T-cell (primary cell): ENCODE data around the gene FLYWCH1. TPM values are rescaled to one million over a fixed set of nuclear protein-coding genes. Genes with fewer than 3 reads are reported as not detected.
A peak's percentile ranks its signal among the peaks of the same experiment; 100 is the strongest.

Experiments used
- ATAC-seq, 4 experiments: fragments of 200-7000 bp in 3 of 4; fragments of 150-1000 bp in 1 of 4; cut with Tn5 transposase; replicated peaks in 1 of 4; 1 replicate in 3 of 4; 2 replicates in 1 of 4; pipeline ENCODE4 v1.10.0; 2021; ENCODE audit warnings: moderate library complexity in 3 of 4, mild to moderate bottlenecking in 2 of 4, moderate number of reproducible peaks in 1 of 4
- CTCF ChIA-PET, 2 donors: fragments of 300-600 bp; sonication (Branson Sonifier 250); formaldehyde crosslinking; loops; one replicate each; lab custom pipeline; 2022; ENCODE audit warnings: antibody characterized with exemption in 2 of 2; lab: Charles Lee
- POLR2A ChIA-PET, 2 donors: fragments of 300-600 bp; sonication (Branson Sonifier 250); formaldehyde crosslinking; loops; one replicate each; lab custom pipeline; 2022; ENCODE audit warnings: antibody characterized with exemption in 2 of 2; lab: Charles Lee
- DNase-seq, 35 experiments: peaks; one replicate each; pipeline versions ENCODE4 v3.0.0 to v3.0.0-alpha.2; 2013 to 2023
- H3K27ac ChIP-seq: one replicate; pipeline ENCODE4 v1.5.1; 2013; ENCODE audit warnings: low read length
- H3K27me3 ChIP-seq, 2 experiments: replicated peaks in 1 of 2; 1 replicate in 1 of 2; 2 replicates in 1 of 2; pipeline versions ENCODE4 v1.6.1 to v1.7.0; 2013; ENCODE audit warnings: low read length in 1 of 2, mixed read lengths in 1 of 2; ENCODE audit not compliant: control insufficient read depth in 2 of 2, insufficient read depth in 2 of 2; ENCODE audit errors: extremely low read depth in 1 of 2
- H3K36me3 ChIP-seq, 2 donors: 1 replicate in 1 of 2; 2 replicates in 1 of 2; pipeline versions ENCODE4 v1.6.1 to v1.7.0; 2013; ENCODE audit warnings: low read length in 1 of 2; ENCODE audit not compliant: control insufficient read depth in 2 of 2, insufficient read depth in 1 of 2; ENCODE audit errors: extremely low read depth in 1 of 2
- H3K4me1 ChIP-seq, 2 experiments: 1 replicate in 1 of 2; 2 replicates in 1 of 2; pipeline versions ENCODE4 v1.6.1 to v1.7.0; 2013; ENCODE audit warnings: low read length in 2 of 2, mixed read lengths in 1 of 2; ENCODE audit not compliant: insufficient read depth in 2 of 2, control insufficient read depth in 1 of 2; ENCODE audit errors: extremely low read depth in 1 of 2
- H3K4me3 ChIP-seq, 2 donors: 1 replicate in 1 of 2; 2 replicates in 1 of 2; pipeline versions ENCODE4 v1.5.1 to v1.7.0; 2013; ENCODE audit warnings: mild to moderate bottlenecking in 2 of 2, low read length in 1 of 2, moderate library complexity in 1 of 2; ENCODE audit not compliant: control insufficient read depth in 1 of 2; ENCODE audit errors: extremely low read depth in 1 of 2
- H3K9me3 ChIP-seq: 2 replicates; pipeline ENCODE4 v1.7.0; 2013
- H3K27ac Mint-ChIP-seq, 2 donors: one replicate each; pipeline ENCODE4 v1.8.0; 2020 to 2021; ENCODE audit warnings: mild to moderate bottlenecking in 2 of 2, mixed read lengths in 2 of 2
- H3K27me3 Mint-ChIP-seq, 2 donors: one replicate each; pipeline ENCODE4 v1.8.0; 2021 to 2022; ENCODE audit warnings: mixed read lengths in 2 of 2
- H3K36me3 Mint-ChIP-seq: one replicate; pipeline ENCODE4 v1.8.0; 2021; ENCODE audit warnings: mixed read lengths
- H3K4me1 Mint-ChIP-seq, 3 donors: one replicate each; pipeline ENCODE4 v1.8.0; 2020 to 2022; ENCODE audit warnings: mixed read lengths in 3 of 3, mild to moderate bottlenecking in 1 of 3
- H3K4me3 Mint-ChIP-seq, 3 donors: one replicate each; pipeline ENCODE4 v1.8.0; 2020 to 2022; ENCODE audit warnings: mild to moderate bottlenecking in 3 of 3, mixed read lengths in 3 of 3, moderate library complexity in 3 of 3
- H3K9me3 Mint-ChIP-seq, 3 donors: one replicate each; pipeline ENCODE4 v1.8.0; 2020 to 2022; ENCODE audit warnings: mixed read lengths in 3 of 3
- WGBS: methylation state at CpG from one replicate; pipeline ENCODE4 v1.1.5; 2013; ENCODE audit warnings: missing lambda C conversion rate; ENCODE audit not compliant: insufficient coverage; 5-methylcytosine and 5-hydroxymethylcytosine counted together
- total RNA-seq, 35 experiments: library from RNA in 6 of 35; stranded (reverse) in 6 of 35; fragments of 120-200 nt in 1 of 35; gene quantifications; one replicate each; pipeline versions ENCODE4 v1.2.1 to v1.2.4 and lab custom pipeline; 2013 to 2026

Gene FLYWCH1
- total RNA-seq, 5 donors from 2014 or later (not counting 1 experiment from before 2014, with no cell fraction given) = 83.0 to 144 (median 106) TPM

- POLR2A ChIA-PET = no interaction called here
- WGBS = 34% methylated on average over 20 of the region's 21 CpGs
- Mint-ChIP-seq H3K9me3 (no peaks in the 10 kb centered on the region), H3K27me3 (peaks cover 5 to 19% of the 10 kb centered on the region in 2 donors), H3K36me3 (no peaks in the 10 kb centered on the region), H3K4me3 (no peak overlapping the region), H3K27ac (no peak overlapping the region), H3K4me1 (no peaks in the 10 kb centered on the region)
- ATAC-seq (no peak), DNase-seq (no peak)
- CTCF ChIA-PET = no interaction called here
- H3K4me1 ChIP-seq = peaks cover 0 to 7% of the 10 kb centered on the region in 2 experiments
- H3K27ac ChIP-seq = no peak overlapping the region
- H3K4me3 ChIP-seq = no peak overlapping the region
- H3K9me3 ChIP-seq = no peaks in the 10 kb centered on the region
- H3K36me3 ChIP-seq = no peaks in the 10 kb centered on the region
- peaks cover 0 to 74% of the 10 kb centered on the region in 2 experiments for H3K27me3 ChIP-seq
Observed at GRCh38 chr16:2955779-2956578, 44.2 kb downstream of the FLYWCH1 start.

GRCh38 chr16:2956579-2956956 is 44.8 kb downstream of the FLYWCH1 start:
- ChIA-PET CTCF (no interaction called here), POLR2A (no interaction called here)
- H3K27ac Mint-ChIP-seq = no peak overlapping the region
- WGBS = 94% methylated on average over 7 of the region's 11 CpGs
- H3K4me3 Mint-ChIP-seq = no peak overlapping the region
- H3K4me3 ChIP-seq = no peak overlapping the region
- DNase-seq = no peak
- no peaks in the 10 kb centered on the region for H3K36me3 ChIP-seq
- ATAC-seq = no peak
- no peaks in the 10 kb centered on the region for H3K9me3 ChIP-seq
- no peaks in the 10 kb centered on the region for H3K9me3 Mint-ChIP-seq
- H3K27me3 ChIP-seq = peaks cover 0 to 78% of the 10 kb centered on the region in 2 experiments
- no peaks in the 10 kb centered on the region for H3K36me3 Mint-ChIP-seq
- H3K4me1 Mint-ChIP-seq = no peaks in the 10 kb centered on the region
- peaks cover 6 to 19% of the 10 kb centered on the region in 2 donors for H3K27me3 Mint-ChIP-seq
- H3K27ac ChIP-seq = no peak overlapping the region
- H3K4me1 ChIP-seq = peaks cover 0 to 10% of the 10 kb centered on the region in 2 experiments

GRCh38 chr16:2959206-2959605 is 47.5 kb downstream of the FLYWCH1 start:
- Histone ChIP-seq H3K27ac (no peak overlapping the region), H3K4me3 (no peak overlapping the region), H3K4me1 (peaks cover 7 to 35% of the 10 kb centered on the region in 2 experiments), H3K36me3 (no peaks in the 10 kb centered on the region), H3K9me3 (no peaks in the 10 kb centered on the region), H3K27me3 (peaks cover 0 to 89% of the 10 kb centered on the region in 2 experiments)
- no peak for DNase-seq
- no peaks in the 10 kb centered on the region for H3K9me3 Mint-ChIP-seq
- 61% methylated on average over 2 of the region's 10 CpGs for WGBS
- no peaks in the 10 kb centered on the region for H3K36me3 Mint-ChIP-seq
- peaks cover 7 to 15% (median 12%) of the 10 kb centered on the region in 3 donors for H3K4me1 Mint-ChIP-seq
- H3K27ac Mint-ChIP-seq = no peak overlapping the region
- ChIA-PET CTCF (no interaction called here), POLR2A (no interaction called here)
- no peak for ATAC-seq
- H3K4me3 Mint-ChIP-seq = no peak overlapping the region
- H3K27me3 Mint-ChIP-seq = peaks cover 12 to 32% of the 10 kb centered on the region in 2 donors

GRCh38 chr16:2960183-2961010 is 48.7 kb downstream of the FLYWCH1 start:
- ChIA-PET POLR2A (no interaction called here), CTCF (interaction anchor here in 1 of 2 donors (0.6 kb wide), 1 partner anchor 502 kb away, joined by 8 read pairs; no protein-coding TSS in a partner anchor)
- peaks cover 9 to 19% (median 16%) of the 10 kb centered on the region in 3 donors for H3K4me1 Mint-ChIP-seq
- DNase-seq (no peak), ATAC-seq (no peak)
- H3K36me3 Mint-ChIP-seq = no peaks in the 10 kb centered on the region
- Histone ChIP-seq H3K9me3 (no peaks in the 10 kb centered on the region), H3K36me3 (no peaks in the 10 kb centered on the region), H3K27me3 (peaks cover 0 to 89% of the 10 kb centered on the region in 2 experiments), H3K4me3 (no peak overlapping the region), H3K27ac (no peak overlapping the region), H3K4me1 (peaks cover 11 to 47% of the 10 kb centered on the region in 2 experiments)
- H3K9me3 Mint-ChIP-seq = no peaks in the 10 kb centered on the region
- H3K27ac Mint-ChIP-seq = peak overlapping the region in 1 of 2 donors; percentile 69
- H3K27me3 Mint-ChIP-seq = peaks cover 13 to 36% of the 10 kb centered on the region in 2 donors
- H3K4me3 Mint-ChIP-seq = no peak overlapping the region
- 83% methylated on average over 15 of the region's 17 CpGs for WGBS

- ATAC-seq = no peak
- WGBS = 30% methylated on average over 19 of the region's 28 CpGs
Observed at GRCh38 chr16:2962334-2963073, 50.8 kb downstream of the FLYWCH1 start.

More at GRCh38 chr16:2962334-2963073, 50.8 kb downstream of the FLYWCH1 start:
- Histone ChIP-seq H3K27ac (no peak overlapping the region), H3K36me3 (no peaks in the 10 kb centered on the region), H3K4me1 (peaks cover 14 to 57% of the 10 kb centered on the region in 2 experiments), H3K9me3 (no peaks in the 10 kb centered on the region), H3K4me3 (no peak overlapping the region), H3K27me3 (peaks cover 0 to 87% of the 10 kb centered on the region in 2 experiments)
- Mint-ChIP-seq H3K27me3 (peaks cover 8 to 34% of the 10 kb centered on the region in 2 donors), H3K4me3 (peak overlapping the region in 1 of 3 donors; percentile 86), H3K9me3 (no peaks in the 10 kb centered on the region), H3K36me3 (no peaks in the 10 kb centered on the region), H3K4me1 (peaks cover 9 to 23% (median 16%) of the 10 kb centered on the region in 3 donors), H3K27ac (no peak overlapping the region)
- ChIA-PET POLR2A (no interaction called here), CTCF (interaction anchor here in 1 of 2 donors (0.7 kb wide), 1 partner anchor 36 kb away, joined by 3 read pairs; no protein-coding TSS in a partner anchor)
- DNase-seq = peak in 1 of 35 experiments; percentile 29
